ENCODE results near the gene AGPAT1.
"Not testable (repeated sequence)": the region's sequence is repeated elsewhere in the genome, so short reads cannot be mapped to it uniquely, and the experiment has no call there.

Gene AGPAT1

GRCh38 chr6:32175711-32176475, at the start of gene AGPAT1:
Gene AGPAT1 (minus strand): TSS chr6:32176084. CDS start chr6:32171496, 4,588 bp downstream.
- peak; percentile 80 for DNase-seq

GRCh38 chr6:32224696-32225095, 48.8 kb upstream of the AGPAT1 start:
- DNase-seq: no peak

- DNase-seq: no peak
Observed at GRCh38 chr6:32223258-32224235, 47.7 kb upstream of the AGPAT1 start, which contains the start of gene NOTCH4. Gene NOTCH4 (minus strand): TSS chr6:32224067. CDS start chr6:32223928, 139 bp downstream.

GRCh38 chr6:32222333-32223230, 46.7 kb upstream of the AGPAT1 start:
- DNase-seq: no peak

GRCh38 chr6:32220021-32220420, 44.1 kb upstream of the AGPAT1 start:
- DNase-seq: no peak

GRCh38 chr6:32218167-32218566, 42.3 kb upstream of the AGPAT1 start:
- DNase-seq: no peak

GRCh38 chr6:32216998-32217397, 41.1 kb upstream of the AGPAT1 start:
- no peak for DNase-seq

GRCh38 chr6:32216285-32216684, 40.4 kb upstream of the AGPAT1 start:
- DNase-seq: no peak

GRCh38 chr6:32215617-32216016, 39.7 kb upstream of the AGPAT1 start:
- DNase-seq: no peak

- no peak for DNase-seq
Observed at GRCh38 chr6:32214126-32214525, 38.2 kb upstream of the AGPAT1 start.

- no peak for DNase-seq
Observed at GRCh38 chr6:32213649-32214048, 37.8 kb upstream of the AGPAT1 start.

- DNase-seq: no peak
Observed at GRCh38 chr6:32212076-32212760, 36.3 kb upstream of the AGPAT1 start.

GRCh38 chr6:32211432-32211831, 35.5 kb upstream of the AGPAT1 start:
- DNase-seq: not testable (repeated sequence)

- no peak for DNase-seq
Observed at GRCh38 chr6:32210191-32210601, 34.3 kb upstream of the AGPAT1 start.

- DNase-seq: no peak
Observed at GRCh38 chr6:32208996-32209395, 33.1 kb upstream of the AGPAT1 start.

GRCh38 chr6:32204268-32204715, 28.4 kb upstream of the AGPAT1 start:
- no peak for DNase-seq

GRCh38 chr6:32203426-32204267, 27.8 kb upstream of the AGPAT1 start:
- DNase-seq: no peak

GRCh38 chr6:32202186-32202585, 26.3 kb upstream of the AGPAT1 start:
- no peak for DNase-seq

- DNase-seq: no peak
Observed at GRCh38 chr6:32200711-32201475, 25.0 kb upstream of the AGPAT1 start.

GRCh38 chr6:32198866-32199265, 23.0 kb upstream of the AGPAT1 start:
- no peak for DNase-seq
